ENCODE data around the gene CCDC187. TPM values are rescaled to one million over a fixed set of nuclear protein-coding genes. Genes with fewer than 3 reads are reported as not detected.

CCDC187 gene
- total RNA-seq, 1 donor = not detected

DNA sequence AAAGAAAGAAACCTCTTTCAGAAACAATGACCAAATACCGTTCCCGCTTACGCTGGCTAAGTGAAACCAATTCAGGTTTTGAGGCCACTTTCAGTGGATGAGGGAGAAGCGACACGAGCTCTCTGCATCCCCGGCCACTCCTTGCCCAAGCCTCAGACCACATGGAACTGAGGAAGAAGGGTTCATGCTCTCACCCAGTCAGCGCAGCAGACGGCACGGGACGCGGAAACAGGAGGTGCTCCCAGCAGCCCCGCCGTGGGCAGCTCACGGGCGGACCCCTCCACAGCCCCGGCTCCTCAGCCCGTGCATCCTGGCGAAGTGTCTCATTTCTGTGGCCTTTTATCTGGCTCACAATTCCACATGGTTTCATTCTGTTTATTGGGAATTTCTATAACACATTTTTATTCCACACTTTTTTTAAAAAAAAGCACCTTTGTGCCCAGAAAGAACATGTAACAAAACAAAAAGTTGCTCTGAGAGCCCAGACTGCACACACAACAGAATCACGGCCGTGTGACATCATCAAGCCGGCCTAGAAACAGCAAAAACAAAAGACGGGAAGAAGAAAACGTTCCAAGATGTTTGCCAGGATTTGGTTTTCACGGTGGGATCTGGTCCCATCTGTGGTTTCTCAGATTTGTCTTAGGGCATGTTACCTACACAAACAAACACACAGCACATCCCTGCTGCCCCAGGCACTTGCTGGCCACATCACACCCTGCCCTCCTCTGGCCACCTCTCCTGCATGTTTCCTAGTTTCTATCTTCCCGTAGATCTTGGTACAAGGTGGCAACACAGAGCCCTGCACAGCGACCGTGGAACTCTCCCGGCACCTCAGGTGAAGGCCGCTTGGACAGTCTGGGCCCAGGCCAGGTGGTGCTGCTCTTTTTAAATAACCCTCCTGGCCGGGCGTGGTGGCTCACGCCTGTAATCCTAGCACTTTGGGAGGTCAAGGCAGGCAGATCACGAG lies 74.5 kb downstream of the CCDC187 start:
- no peak overlapping the region for H2AFZ ChIP-seq (ENCODE audit: low read length)
- no peak for TF ChIP-seq CTCF (IDR thresholded peaks at IDR 0.05; ENCODE audit: extremely low read depth, low read depth, low read length)
- H3K79me2 ChIP-seq (ENCODE audit: insufficient read depth, low read length) = peaks cover 14% of the 10 kb centered on the region
- H3K4me1 ChIP-seq (ENCODE audit: insufficient read depth, low read length) = peaks cover 14% of the 10 kb centered on the region
- H4K20me1 ChIP-seq (ENCODE audit: insufficient read depth, low read length) = peaks cover 26% of the 10 kb centered on the region
- H3K36me3 ChIP-seq (ENCODE audit: insufficient read depth, low read length) = peaks cover 4% of the 10 kb centered on the region
- H3K4me3 ChIP-seq (ENCODE audit: insufficient read depth, low read length) = no peak overlapping the region
- H3K4me2 ChIP-seq (ENCODE audit: insufficient read depth, low read length) = peak overlapping the region; percentile 51
- no peak overlapping the region for H3K27ac ChIP-seq (ENCODE audit: low read depth, low read length)
- peak; percentile 90 for DNase-seq (ENCODE audit: insufficient read length, low spot score, missing footprints)
- H3K9me3 ChIP-seq (ENCODE audit: low read depth, low read length) = no peaks in the 10 kb centered on the region
- H3K27me3 ChIP-seq (ENCODE audit: insufficient read depth, low read length) = no peaks in the 10 kb centered on the region

GRCh38 chr9:136228107-136228875 lies 75.6 kb downstream of the CCDC187 start:
- peak overlapping the region; percentile 29 for H3K4me3 ChIP-seq (ENCODE audit: insufficient read depth, low read length)
- H3K36me3 ChIP-seq (ENCODE audit: insufficient read depth, low read length) = peaks cover 7% of the 10 kb centered on the region
- peaks cover 28% of the 10 kb centered on the region for H4K20me1 ChIP-seq (ENCODE audit: insufficient read depth, low read length)
- peak overlapping the region; percentile 51 for H3K4me2 ChIP-seq (ENCODE audit: insufficient read depth, low read length)
- H3K4me1 ChIP-seq (ENCODE audit: insufficient read depth, low read length) = peaks cover 14% of the 10 kb centered on the region
- H3K79me2 ChIP-seq (ENCODE audit: insufficient read depth, low read length) = peaks cover 14% of the 10 kb centered on the region
- DNase-seq (ENCODE audit: insufficient read length, low spot score, missing footprints) = peak; percentile 98
- H3K27ac ChIP-seq (ENCODE audit: low read depth, low read length) = peak overlapping the region; percentile 40
- H2AFZ ChIP-seq (ENCODE audit: low read length) = peak overlapping the region; percentile 30
- H3K9me3 ChIP-seq (ENCODE audit: low read depth, low read length) = no peaks in the 10 kb centered on the region
- H3K27me3 ChIP-seq (ENCODE audit: insufficient read depth, low read length) = no peaks in the 10 kb centered on the region
- TF ChIP-seq CTCF (IDR thresholded peaks at IDR 0.05; ENCODE audit: extremely low read depth, low read depth, low read length) = no peak

- H4K20me1 ChIP-seq (ENCODE audit: insufficient read depth, low read length) = peaks cover 24% of the 10 kb centered on the region
- no peak for DNase-seq (ENCODE audit: insufficient read length, low spot score, missing footprints)
- H3K4me2 ChIP-seq (ENCODE audit: insufficient read depth, low read length) = no peak overlapping the region
- peaks cover 14% of the 10 kb centered on the region for H3K4me1 ChIP-seq (ENCODE audit: insufficient read depth, low read length)
- H3K79me2 ChIP-seq (ENCODE audit: insufficient read depth, low read length) = peaks cover 12% of the 10 kb centered on the region
- H3K4me3 ChIP-seq (ENCODE audit: insufficient read depth, low read length) = no peak overlapping the region
- TF ChIP-seq CTCF (IDR thresholded peaks at IDR 0.05; ENCODE audit: extremely low read depth, low read depth, low read length) = no peak
- no peak overlapping the region for H2AFZ ChIP-seq (ENCODE audit: low read length)
- H3K27ac ChIP-seq (ENCODE audit: low read depth, low read length) = no peak overlapping the region
- no peaks in the 10 kb centered on the region for H3K9me3 ChIP-seq (ENCODE audit: low read depth, low read length)
- no peaks in the 10 kb centered on the region for H3K27me3 ChIP-seq (ENCODE audit: insufficient read depth, low read length)
- peaks cover 10% of the 10 kb centered on the region for H3K36me3 ChIP-seq (ENCODE audit: insufficient read depth, low read length)
Observed at GRCh38 chr9:136226680-136227407, 77.0 kb downstream of the CCDC187 start.

Measured in osteoblast (primary cell).